NCI-H2029 treated with DMSO at 0.1 percent for 48 hours (cell line): ENCODE data around the gene GPR18.

Experiments used
- DNase-seq: peaks from one replicate; lab custom pipeline; 2025; lab: John Stamatoyannopoulos, UW

The GPR18 gene

GRCh38 chr13:99290894-99291293 lies 32.7 kb upstream of the GPR18 start:
- DNase-seq, result no peak

GRCh38 chr13:99289674-99290337 lies 31.6 kb upstream of the GPR18 start:
- no peak for DNase-seq

GRCh38 chr13:99289271-99289670 lies 31.1 kb upstream of the GPR18 start:
- DNase-seq, result no peak

GRCh38 chr13:99288089-99288488 lies 29.9 kb upstream of the GPR18 start:
- no peak for DNase-seq

GRCh38 chr13:99287551-99287950 lies 29.4 kb upstream of the GPR18 start:
- DNase-seq, result no peak

- DNase-seq, result no peak
Measured at GRCh38 chr13:99285432-99286182, 27.4 kb upstream of the GPR18 start.

GRCh38 chr13:99282264-99283231 lies 24.4 kb upstream of the GPR18 start:
- no peak for DNase-seq

- no peak for DNase-seq
Measured at GRCh38 chr13:99281811-99282263, 23.7 kb upstream of the GPR18 start.

- no peak for DNase-seq
Measured at GRCh38 chr13:99280166-99280565, 22.0 kb upstream of the GPR18 start.

GRCh38 chr13:99279637-99280036 lies 21.5 kb upstream of the GPR18 start:
- no peak for DNase-seq

GRCh38 chr13:99278843-99279242 lies 20.7 kb upstream of the GPR18 start:
- DNase-seq, result no peak

GRCh38 chr13:99278200-99278599 lies 20.0 kb upstream of the GPR18 start:
- no peak for DNase-seq

- no peak for DNase-seq
Measured at GRCh38 chr13:99277629-99278028, 19.4 kb upstream of the GPR18 start.

GRCh38 chr13:99276706-99277105 lies 18.5 kb upstream of the GPR18 start:
- no peak for DNase-seq

GRCh38 chr13:99275093-99275469 lies 16.9 kb upstream of the GPR18 start:
- DNase-seq, result no peak

- no peak for DNase-seq
Measured at GRCh38 chr13:99273128-99273527, 14.9 kb upstream of the GPR18 start.

- no peak for DNase-seq
Measured at GRCh38 chr13:99272481-99272880, 14.3 kb upstream of the GPR18 start.

GRCh38 chr13:99271249-99271648 lies 13.1 kb upstream of the GPR18 start:
- DNase-seq, result no peak

- no peak for DNase-seq
Measured at GRCh38 chr13:99270518-99270917, 12.3 kb upstream of the GPR18 start.

- no peak for DNase-seq
Measured at GRCh38 chr13:99269627-99270241, 11.6 kb upstream of the GPR18 start.

GRCh38 chr13:99268822-99269221 lies 10.6 kb upstream of the GPR18 start:
- no peak for DNase-seq

- no peak for DNase-seq
Measured at GRCh38 chr13:99267927-99268326, 9.7 kb upstream of the GPR18 start.
